Activated CD4-positive, alpha-beta T cell treated with anti-CD3 and anti-CD28 coated beads, Interleukin-2, amount 50 U/mL, for 48 hours (primary cell): ENCODE measurements around the gene GMNC.

Source experiments
- DNase-seq, 2 experiments: peaks; one replicate each; pipeline ENCODE4 v3.0.0-alpha.2; 2020

Gene GMNC

GRCh38 chr3:190848870-190849269, 13.6 kb downstream of the GMNC start:
- no peak for DNase-seq

- no peak for DNase-seq
Measured at GRCh38 chr3:190847436-190847835, 15.1 kb downstream of the GMNC start.

- DNase-seq = no peak
Measured at GRCh38 chr3:190840146-190840545, 22.3 kb downstream of the GMNC start.

- no peak for DNase-seq
Measured at GRCh38 chr3:190831225-190831624, 31.3 kb downstream of the GMNC start.

GRCh38 chr3:190830031-190830430, 32.5 kb downstream of the GMNC start:
- no peak for DNase-seq

GRCh38 chr3:190826018-190826417, 36.5 kb downstream of the GMNC start:
- no peak for DNase-seq

- no peak for DNase-seq
Measured at GRCh38 chr3:190825386-190826016, 37.0 kb downstream of the GMNC start.

- no peak for DNase-seq
Measured at GRCh38 chr3:190811775-190812480, 50.6 kb downstream of the GMNC start.

GRCh38 chr3:190810957-190811356, 51.5 kb downstream of the GMNC start:
- DNase-seq = no peak

GRCh38 chr3:190809351-190809750, 53.1 kb downstream of the GMNC start:
- no peak for DNase-seq

- no peak for DNase-seq
Measured at GRCh38 chr3:190807719-190808375, 54.6 kb downstream of the GMNC start.
